Measurements from ENCODE around the gene DUSP1.

DNA sequence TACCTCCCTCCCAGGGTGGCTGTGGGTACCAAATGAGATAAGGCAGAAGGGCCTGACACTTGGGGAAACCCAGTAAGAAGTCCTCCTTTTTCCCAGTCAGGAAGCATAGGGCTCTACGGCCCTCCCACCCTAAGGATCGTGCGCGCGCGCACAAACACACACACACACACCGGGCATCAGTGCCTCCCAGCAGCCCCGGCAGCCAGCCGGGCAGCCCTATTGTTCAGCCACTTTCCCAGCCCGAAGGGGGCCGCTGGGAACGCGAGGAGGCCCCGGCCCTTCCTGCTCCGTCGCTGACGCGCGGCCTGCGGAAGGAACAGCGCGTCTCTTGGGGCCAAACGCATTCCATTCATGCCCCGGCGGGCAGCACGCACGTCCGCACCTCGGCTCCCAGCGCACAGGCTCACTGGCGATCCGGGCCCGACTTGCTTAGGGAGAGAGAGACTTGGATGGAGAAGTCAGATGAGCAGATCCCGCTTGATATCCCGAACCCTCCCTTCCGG, 22.6 kb downstream of the DUSP1 start:
- TF ChIP-seq, protein P1, sequence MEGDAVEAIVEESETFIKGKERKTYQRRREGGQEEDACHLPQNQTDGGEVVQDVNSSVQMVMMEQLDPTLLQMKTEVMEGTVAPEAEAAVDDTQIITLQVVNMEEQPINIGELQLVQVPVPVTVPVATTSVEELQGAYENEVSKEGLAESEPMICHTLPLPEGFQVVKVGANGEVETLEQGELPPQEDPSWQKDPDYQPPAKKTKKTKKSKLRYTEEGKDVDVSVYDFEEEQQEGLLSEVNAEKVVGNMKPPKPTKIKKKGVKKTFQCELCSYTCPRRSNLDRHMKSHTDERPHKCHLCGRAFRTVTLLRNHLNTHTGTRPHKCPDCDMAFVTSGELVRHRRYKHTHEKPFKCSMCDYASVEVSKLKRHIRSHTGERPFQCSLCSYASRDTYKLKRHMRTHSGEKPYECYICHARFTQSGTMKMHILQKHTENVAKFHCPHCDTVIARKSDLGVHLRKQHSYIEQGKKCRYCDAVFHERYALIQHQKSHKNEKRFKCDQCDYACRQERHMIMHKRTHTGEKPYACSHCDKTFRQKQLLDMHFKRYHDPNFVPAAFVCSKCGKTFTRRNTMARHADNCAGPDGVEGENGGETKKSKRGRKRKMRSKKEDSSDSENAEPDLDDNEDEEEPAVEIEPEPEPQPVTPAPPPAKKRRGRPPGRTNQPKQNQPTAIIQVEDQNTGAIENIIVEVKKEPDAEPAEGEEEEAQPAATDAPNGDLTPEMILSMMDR (IDR thresholded peaks at IDR 0.05) = no peak
- TF ChIP-seq POLR2A (IDR thresholded peaks at IDR 0.05) = no peak
- peak; percentile 98 for TF ChIP-seq EP300 (IDR thresholded peaks at IDR 0.05; ENCODE audit: low read depth)
- TF ChIP-seq POLR2AphosphoS5 (IDR thresholded peaks at IDR 0.05) = peak; percentile 70 to 80 (median 71)

All from transverse colon (tissue), 4 donors.